ENCODE data around the gene TOB1. TPM values are rescaled to one million over a fixed set of nuclear protein-coding genes. Genes with fewer than 3 reads are reported as not detected.

TOB1 gene
- total RNA-seq, 3 donors from 2014 or later (not counting 1 experiment from before 2014, with no cell fraction given), result 51.1 to 123 (median 110) TPM

DNA sequence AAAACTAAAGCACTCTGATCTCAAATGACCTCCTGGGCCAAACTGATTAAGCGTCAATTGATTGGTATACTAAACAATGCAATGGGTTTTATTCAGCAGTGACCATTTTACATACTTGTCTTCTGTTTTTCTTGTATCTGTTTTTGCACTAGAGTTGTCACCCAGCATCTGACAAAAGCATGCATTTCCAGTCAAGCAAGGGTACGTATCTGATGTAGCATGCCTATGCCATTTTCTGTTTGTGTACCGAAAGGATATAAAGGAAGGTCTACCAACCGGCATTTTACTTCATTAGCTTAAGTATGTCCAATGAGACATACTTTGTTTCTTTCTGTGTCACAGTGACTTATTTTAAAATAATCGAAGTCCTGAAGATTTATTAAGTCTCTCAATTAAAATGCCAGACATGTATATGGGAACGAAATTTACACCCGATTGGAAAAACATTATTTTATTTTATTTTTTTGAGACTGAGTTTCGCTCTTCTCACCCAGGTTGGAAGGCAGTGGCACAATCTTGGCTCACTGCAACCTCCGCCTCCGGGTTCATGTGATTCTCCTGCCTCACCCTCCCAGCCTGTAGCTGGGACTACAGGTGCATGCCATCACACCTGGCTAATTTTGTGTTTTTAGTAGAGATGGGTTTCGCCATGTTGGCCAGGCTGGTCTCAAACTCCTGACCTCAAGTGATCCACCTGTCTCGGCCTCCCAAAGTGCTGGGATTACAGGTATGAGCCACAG, 7.5 kb downstream of the TOB1 start:
- ATAC-seq (no peak), DNase-seq (no peak)
- Histone ChIP-seq H3K27me3 (ENCODE audit: control insufficient read depth, insufficient read depth, low read length) (no peaks in the 10 kb centered on the region), H3K4me3 (ENCODE audit: low read length) (no peak overlapping the region), H3K9me3 (ENCODE audit: control insufficient read depth, insufficient read depth, low read length) (no peaks in the 10 kb centered on the region), H3K36me3 (ENCODE audit: control insufficient read depth, insufficient read depth, low read length) (peaks cover 10% of the 10 kb centered on the region), H3K27ac (ENCODE audit: low read length) (no peak overlapping the region), H3K4me1 (ENCODE audit: control insufficient read depth, insufficient read depth, low read length) (peaks cover 3% of the 10 kb centered on the region)
- Mint-ChIP-seq H3K27me3 (ENCODE audit: low read depth in 2 of 2) (peaks cover 9 to 10% of the 10 kb centered on the region in 2 donors), H3K9me3 (no peaks in the 10 kb centered on the region), H3K4me1 (peaks cover 9 to 10% of the 10 kb centered on the region in 2 donors), H3K27ac (no peak overlapping the region), H3K36me3 (peaks cover 7% of the 10 kb centered on the region), H3K4me3 (no peak overlapping the region)
- 97% methylated on average over 12 of the region's 12 CpGs for WGBS (ENCODE audit: insufficient coverage)
- TF ChIP-seq, protein P1, sequence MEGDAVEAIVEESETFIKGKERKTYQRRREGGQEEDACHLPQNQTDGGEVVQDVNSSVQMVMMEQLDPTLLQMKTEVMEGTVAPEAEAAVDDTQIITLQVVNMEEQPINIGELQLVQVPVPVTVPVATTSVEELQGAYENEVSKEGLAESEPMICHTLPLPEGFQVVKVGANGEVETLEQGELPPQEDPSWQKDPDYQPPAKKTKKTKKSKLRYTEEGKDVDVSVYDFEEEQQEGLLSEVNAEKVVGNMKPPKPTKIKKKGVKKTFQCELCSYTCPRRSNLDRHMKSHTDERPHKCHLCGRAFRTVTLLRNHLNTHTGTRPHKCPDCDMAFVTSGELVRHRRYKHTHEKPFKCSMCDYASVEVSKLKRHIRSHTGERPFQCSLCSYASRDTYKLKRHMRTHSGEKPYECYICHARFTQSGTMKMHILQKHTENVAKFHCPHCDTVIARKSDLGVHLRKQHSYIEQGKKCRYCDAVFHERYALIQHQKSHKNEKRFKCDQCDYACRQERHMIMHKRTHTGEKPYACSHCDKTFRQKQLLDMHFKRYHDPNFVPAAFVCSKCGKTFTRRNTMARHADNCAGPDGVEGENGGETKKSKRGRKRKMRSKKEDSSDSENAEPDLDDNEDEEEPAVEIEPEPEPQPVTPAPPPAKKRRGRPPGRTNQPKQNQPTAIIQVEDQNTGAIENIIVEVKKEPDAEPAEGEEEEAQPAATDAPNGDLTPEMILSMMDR (IDR thresholded peaks at IDR 0.05), result no peak
- intact Hi-C loops (cut with micrococcal nuclease), result no loop called here

GRCh38 chr17:50856431-50856830, 9.7 kb downstream of the TOB1 start:
- no peak overlapping the region for H3K4me3 ChIP-seq (ENCODE audit: low read length)
- H3K9me3 Mint-ChIP-seq, result no peaks in the 10 kb centered on the region
- intact Hi-C loops (cut with micrococcal nuclease), result no loop called here
- no peak overlapping the region for H3K4me3 Mint-ChIP-seq
- H3K27ac Mint-ChIP-seq, result no peak overlapping the region
- peaks cover 15 to 16% of the 10 kb centered on the region in 2 donors for H3K4me1 Mint-ChIP-seq
- no peak overlapping the region for H3K27ac ChIP-seq (ENCODE audit: low read length)
- H3K9me3 ChIP-seq (ENCODE audit: control insufficient read depth, insufficient read depth, low read length), result no peaks in the 10 kb centered on the region
- WGBS (ENCODE audit: insufficient coverage), result 89% methylated on average over 1 of the region's 2 CpGs
- ATAC-seq (no peak), DNase-seq (no peak)
- H3K36me3 Mint-ChIP-seq, result peaks cover 1% of the 10 kb centered on the region
- H3K36me3 ChIP-seq (ENCODE audit: control insufficient read depth, insufficient read depth, low read length), result no peaks in the 10 kb centered on the region
- H3K4me1 ChIP-seq (ENCODE audit: control insufficient read depth, insufficient read depth, low read length), result peaks cover 11% of the 10 kb centered on the region
- TF ChIP-seq, protein P1 (IDR thresholded peaks at IDR 0.05), result no peak
- H3K27me3 ChIP-seq (ENCODE audit: control insufficient read depth, insufficient read depth, low read length), result no peaks in the 10 kb centered on the region
- H3K27me3 Mint-ChIP-seq (ENCODE audit: low read depth in 2 of 2), result peaks cover 6 to 20% of the 10 kb centered on the region in 2 donors

- WGBS (ENCODE audit: insufficient coverage), result 97% methylated on average over 5 of the region's 6 CpGs
- peaks cover 15 to 16% of the 10 kb centered on the region in 2 donors for H3K4me1 Mint-ChIP-seq
- H3K36me3 Mint-ChIP-seq, result no peaks in the 10 kb centered on the region
- TF ChIP-seq, protein P1 (IDR thresholded peaks at IDR 0.05), result no peak
- Histone ChIP-seq H3K27me3 (ENCODE audit: control insufficient read depth, insufficient read depth, low read length) (no peaks in the 10 kb centered on the region), H3K9me3 (ENCODE audit: control insufficient read depth, insufficient read depth, low read length) (no peaks in the 10 kb centered on the region), H3K4me3 (ENCODE audit: low read length) (no peak overlapping the region), H3K27ac (ENCODE audit: low read length) (no peak overlapping the region), H3K36me3 (ENCODE audit: control insufficient read depth, insufficient read depth, low read length) (no peaks in the 10 kb centered on the region), H3K4me1 (ENCODE audit: control insufficient read depth, insufficient read depth, low read length) (peaks cover 11% of the 10 kb centered on the region)
- H3K27ac Mint-ChIP-seq, result no peak overlapping the region
- H3K27me3 Mint-ChIP-seq (ENCODE audit: low read depth in 2 of 2), result peaks cover 6 to 20% of the 10 kb centered on the region in 2 donors
- ATAC-seq (no peak), DNase-seq (no peak)
- intact Hi-C loops (cut with micrococcal nuclease), result no loop called here
- H3K4me3 Mint-ChIP-seq, result no peak overlapping the region
- no peaks in the 10 kb centered on the region for H3K9me3 Mint-ChIP-seq
Measured at GRCh38 chr17:50855708-50856330, 10.3 kb downstream of the TOB1 start.
